Prostate gland (tissue), 2 donors: ENCODE measurements around the gene SPPL3.

Experiments
- CTCF ChIP-seq, 4 experiments: fragments of 200-600 bp in 2 of 4; fragments of 450-650 bp in 2 of 4; sonication (generic) in 2 of 4; IDR thresholded peaks; 1 replicate in 3 of 4; 2 replicates in 1 of 4; pipeline ENCODE4 v1.5.1; 2016 to 2019; ENCODE audit warnings: antibody characterized with exemption in 4 of 4, mild to moderate bottlenecking in 2 of 4, moderate library complexity in 2 of 4
- POLR2A ChIP-seq: fragments of 450-650 bp; IDR thresholded peaks from one replicate; pipeline ENCODE4 v1.6.1; 2016; ENCODE audit warnings: antibody characterized with exemption, mild to moderate bottlenecking
- POLR2AphosphoS5 ChIP-seq: sonication (generic); formaldehyde crosslinking; IDR thresholded peaks from one replicate; pipeline ENCODE4 v1.6.1; 2017; ENCODE audit warnings: antibody characterized with exemption

GRCh38 chr12:120813588-120814153 is 90.5 kb downstream of the SPPL3 start:
- TF ChIP-seq CTCF (IDR thresholded peaks at IDR 0.05): no peak
- no peak for TF ChIP-seq POLR2AphosphoS5
- no peak for TF ChIP-seq POLR2A
